ENCODE measurements around the gene MYO10.
A peak's percentile ranks its signal among the peaks of the same experiment; 100 is the strongest.

The MYO10 gene

GRCh38 chr5:16791036-16791705 lies 144.9 kb downstream of the MYO10 start:
- H3K27ac ChIP-seq, result no peak overlapping the region
- TF ChIP-seq CTCF (conservative IDR thresholded peaks at IDR 0.05) (peak; percentile 73), ZFX (IDR thresholded peaks at IDR 0.05) (no peak)

- H3K27ac ChIP-seq, result no peak overlapping the region
- TF ChIP-seq CTCF (conservative IDR thresholded peaks at IDR 0.05) (no peak), ZFX (IDR thresholded peaks at IDR 0.05) (no peak)
Measured at GRCh38 chr5:16788957-16789356, 147.1 kb downstream of the MYO10 start.

GRCh38 chr5:16787278-16787677 lies 148.8 kb downstream of the MYO10 start:
- H3K27ac ChIP-seq, result peak overlapping the region; percentile 55
- TF ChIP-seq CTCF (conservative IDR thresholded peaks at IDR 0.05) (no peak), ZFX (IDR thresholded peaks at IDR 0.05) (no peak)

DNA sequence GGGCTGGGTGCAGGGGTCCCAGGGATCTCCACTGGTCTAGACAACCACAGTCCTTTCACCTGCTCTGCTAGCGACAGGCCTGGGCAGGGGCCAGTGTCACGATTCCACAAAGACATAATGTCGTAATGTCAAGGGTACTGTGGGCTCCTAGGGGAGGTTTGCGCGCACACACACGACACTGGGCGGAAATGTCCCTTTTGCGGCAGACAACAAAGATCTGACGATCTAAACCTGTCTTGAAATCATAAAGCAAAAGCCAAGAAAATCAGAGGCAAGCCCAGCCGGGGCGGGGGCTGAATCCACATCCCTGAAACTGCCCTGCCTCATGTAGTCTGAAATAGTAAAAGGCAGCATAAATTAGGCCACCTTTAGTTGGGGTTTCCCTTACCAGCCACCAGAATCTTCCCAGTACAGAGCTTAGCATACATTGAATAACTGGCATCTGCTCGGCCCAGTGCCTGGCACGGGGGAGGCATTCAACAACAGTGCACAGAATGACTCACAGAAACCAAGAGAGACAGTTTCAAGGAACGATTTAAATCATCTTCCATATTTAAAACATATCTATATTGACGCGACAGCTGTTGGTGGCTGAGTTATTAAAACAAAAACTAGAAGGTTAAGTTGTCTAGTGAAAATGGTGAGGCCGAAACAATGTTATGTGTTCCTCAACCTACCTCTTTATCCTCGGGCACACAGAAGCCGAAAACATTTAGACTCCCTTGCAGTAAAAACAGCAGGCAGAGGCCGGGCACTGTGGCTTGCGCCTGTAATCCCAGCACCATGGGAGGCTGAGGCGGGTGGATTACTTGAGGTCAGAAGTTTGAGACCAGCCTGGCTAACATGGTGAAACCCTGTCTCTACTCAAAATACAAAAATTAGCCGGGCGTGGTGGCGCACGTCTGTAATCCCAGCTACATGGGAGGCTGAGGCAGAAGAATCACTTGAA lies 151.0 kb downstream of the MYO10 start:
- TF ChIP-seq CTCF (conservative IDR thresholded peaks at IDR 0.05), result no peak
- TF ChIP-seq ZFX (IDR thresholded peaks at IDR 0.05), result no peak
- H3K27ac ChIP-seq, result no peak overlapping the region

GRCh38 chr5:16784088-16784487 lies 152.0 kb downstream of the MYO10 start:
- H3K27ac ChIP-seq, result no peak overlapping the region
- no peak for TF ChIP-seq CTCF (conservative IDR thresholded peaks at IDR 0.05)

DNA sequence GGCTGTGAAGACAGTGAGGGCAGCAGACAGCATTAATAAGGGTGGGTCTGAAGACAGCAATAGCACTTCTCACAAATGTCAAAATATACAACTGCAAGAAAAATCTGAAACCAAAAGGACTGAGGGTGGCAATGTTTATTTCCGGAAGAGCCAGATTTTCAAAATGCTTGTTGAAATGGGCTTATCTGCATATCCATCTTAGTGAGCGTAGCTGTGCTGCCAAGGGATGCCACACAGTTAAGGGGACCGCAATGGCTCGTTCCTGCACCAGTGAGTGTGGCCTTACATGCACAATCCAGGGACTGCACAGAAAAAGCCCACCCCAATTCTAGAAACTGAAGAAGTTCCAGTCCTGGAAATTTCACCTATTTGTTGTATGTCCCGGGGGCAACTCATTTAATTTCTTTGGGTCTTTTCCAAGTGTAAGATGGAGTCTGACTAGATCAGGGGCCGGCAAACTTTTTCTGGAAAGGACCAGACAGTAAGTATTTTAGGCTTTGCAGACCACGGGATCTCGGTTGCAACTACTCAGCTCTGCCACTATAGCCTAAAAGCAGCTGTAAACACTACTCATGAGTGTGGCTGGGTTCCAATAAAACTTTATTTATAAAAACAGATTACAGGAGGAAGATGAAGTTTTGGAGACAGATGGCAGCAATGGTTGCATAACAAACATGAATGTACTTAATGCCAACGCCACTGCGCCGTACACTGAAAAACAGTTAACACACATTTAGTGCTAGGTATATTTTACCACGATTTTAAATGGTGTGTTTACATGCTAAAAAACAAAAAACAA lies 154.1 kb downstream of the MYO10 start:
- TF ChIP-seq CTCF (conservative IDR thresholded peaks at IDR 0.05) (no peak), ZFX (IDR thresholded peaks at IDR 0.05) (no peak)
- no peak overlapping the region for H3K27ac ChIP-seq

All from C4-2B (cell line).